ENCODE data around the gene DUX4.
"Not testable (repeated sequence)": the region's sequence is repeated elsewhere in the genome, so short reads cannot be mapped to it uniquely, and the experiment has no call there.

DNA sequence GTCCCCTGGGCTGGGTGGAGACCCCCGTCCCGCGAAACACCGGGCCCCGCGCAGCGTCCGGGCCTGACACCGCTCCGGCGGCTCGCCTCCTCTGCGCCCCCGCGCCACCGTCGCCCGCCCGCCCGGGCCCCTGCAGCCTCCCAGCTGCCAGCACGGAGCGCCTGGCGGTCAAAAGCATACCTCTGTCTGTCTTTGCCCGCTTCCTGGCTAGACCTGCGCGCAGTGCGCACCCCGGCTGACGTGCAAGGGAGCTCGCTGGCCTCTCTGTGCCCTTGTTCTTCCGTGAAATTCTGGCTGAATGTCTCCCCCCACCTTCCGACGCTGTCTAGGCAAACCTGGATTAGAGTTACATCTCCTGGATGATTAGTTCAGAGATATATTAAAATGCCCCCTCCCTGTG is 1.9 kb downstream of the DUX4 start:
- TF ChIP-seq POLR2A (IDR thresholded peaks at IDR 0.05; ENCODE audit: low read length); GATA1 (IDR thresholded peaks at IDR 0.05; ENCODE audit: low read depth, low read length): not testable (repeated sequence)
